DND-41 (cell line): ENCODE measurements around the gene LMBR1L.

Experiments
- ATAC-seq: fragments of 200-7000 bp; cut with Tn5 transposase; 3 replicates; pipeline ENCODE4 v1.9.1; 2021; ENCODE audit warnings: low read depth; ENCODE audit not compliant: insufficient read depth
- DNase-seq: peaks from one replicate; pipeline ENCODE4 v3.0.0-alpha.2; 2020
- H2AFZ ChIP-seq: 2 replicates; pipeline ENCODE4 v1.6.0; 2012; ENCODE audit warnings: low read depth, low read length
- H3K27ac ChIP-seq: 2 replicates; pipeline ENCODE4 v1.5.1; 2012; ENCODE audit warnings: low read length, inconsistent platforms
- H3K27me3 ChIP-seq: fragments of 200-600 bp; sonication (generic); 2 replicates; pipeline ENCODE4 v1.6.0; 2012; ENCODE audit warnings: low read length, mild to moderate bottlenecking, inconsistent platforms; ENCODE audit not compliant: insufficient read depth, poor library complexity
- H3K36me3 ChIP-seq: 2 replicates; pipeline ENCODE4 v1.5.1; 2012; ENCODE audit warnings: low read length, inconsistent platforms; ENCODE audit not compliant: insufficient read depth
- H3K4me1 ChIP-seq: 2 replicates; pipeline ENCODE4 v1.5.1; 2012; ENCODE audit warnings: mild to moderate bottlenecking, low read length; ENCODE audit not compliant: insufficient read depth
- H3K4me2 ChIP-seq: 2 replicates; pipeline ENCODE4 v1.6.0; 2012; ENCODE audit warnings: mild to moderate bottlenecking, moderate library complexity, low read length, inconsistent platforms; ENCODE audit not compliant: insufficient read depth
- H3K4me3 ChIP-seq, 2 experiments: fragments of 200-600 bp in 1 of 2; shearing (Covaris generic) in 1 of 2; 2 replicates each; pipeline ENCODE4 v1.5.1; 2012 to 2016; ENCODE audit warnings: inconsistent platforms in 2 of 2, low read length in 2 of 2, mild to moderate bottlenecking in 2 of 2, low read depth in 1 of 2, moderate library complexity in 1 of 2
- H3K79me2 ChIP-seq: 2 replicates; pipeline ENCODE4 v1.6.0; 2012; ENCODE audit warnings: low read length, inconsistent platforms; ENCODE audit not compliant: insufficient read depth
- H3K9ac ChIP-seq: 2 replicates; pipeline ENCODE4 v1.6.0; 2012; ENCODE audit warnings: low read depth, mild to moderate bottlenecking, inconsistent platforms, low read length, moderate library complexity
- H3K9me3 ChIP-seq: 2 replicates; pipeline ENCODE4 v1.5.1; 2012; ENCODE audit warnings: low read length, moderate library complexity, mild to moderate bottlenecking, inconsistent platforms; ENCODE audit not compliant: insufficient read depth, severe bottlenecking
- H4K20me1 ChIP-seq: 2 replicates; pipeline ENCODE4 v1.6.0; 2012; ENCODE audit warnings: low read length; ENCODE audit not compliant: insufficient read depth
- EZH2 ChIP-seq: IDR thresholded peaks from 3 replicates; pipeline ENCODE4 v1.6.1; 2012; ENCODE audit warnings: borderline replicate concordance, low read depth, mild to moderate bottlenecking, moderate library complexity, low read length, inconsistent platforms; ENCODE audit not compliant: severe bottlenecking
- TF ChIP-seq, protein P1 (sequence below): IDR thresholded peaks from 2 replicates; pipeline ENCODE4 v1.5.1; 2012; ENCODE audit warnings: borderline replicate concordance, low read length, moderate library complexity, mild to moderate bottlenecking; ENCODE audit not compliant: poor library complexity, severe bottlenecking; ENCODE audit errors: extremely low read depth

The LMBR1L gene

DNA sequence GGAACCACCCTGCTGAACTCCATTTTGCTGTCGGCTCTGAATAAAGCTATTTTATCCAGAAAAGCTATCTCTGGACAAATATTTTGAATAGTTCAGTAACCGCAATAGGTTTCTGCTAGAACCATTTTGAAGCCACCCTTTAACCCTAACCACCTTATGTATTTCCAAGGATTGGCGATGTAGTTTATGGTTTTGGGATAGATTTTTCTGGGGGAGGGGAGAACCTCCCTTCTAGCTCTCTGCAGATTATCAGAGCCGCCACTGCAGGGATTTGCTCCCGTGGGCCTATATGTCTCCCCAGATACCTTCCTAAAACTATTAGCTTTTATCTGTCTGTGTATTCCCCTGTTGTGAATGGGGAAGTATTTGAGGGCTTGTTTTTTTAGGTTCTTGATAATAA is 22.4 kb upstream of the LMBR1L start:
- no peak for ATAC-seq
- peak overlapping the region in 1 of 2 experiments; percentile 79; a peak in 2 of 4 replicates for H3K4me3 ChIP-seq
- H3K9ac ChIP-seq, result peak overlapping the region; percentile 99
- H4K20me1 ChIP-seq, result peaks cover 20% of the 10 kb centered on the region
- H3K27ac ChIP-seq, result 0 out of 2 replicates have a peak overlapping the region, but pooled peaks have one; percentile 87
- H3K36me3 ChIP-seq, result peaks cover 28% of the 10 kb centered on the region
- no peaks in the 10 kb centered on the region for H3K9me3 ChIP-seq
- no peak for TF ChIP-seq EZH2
- TF ChIP-seq, protein P1, sequence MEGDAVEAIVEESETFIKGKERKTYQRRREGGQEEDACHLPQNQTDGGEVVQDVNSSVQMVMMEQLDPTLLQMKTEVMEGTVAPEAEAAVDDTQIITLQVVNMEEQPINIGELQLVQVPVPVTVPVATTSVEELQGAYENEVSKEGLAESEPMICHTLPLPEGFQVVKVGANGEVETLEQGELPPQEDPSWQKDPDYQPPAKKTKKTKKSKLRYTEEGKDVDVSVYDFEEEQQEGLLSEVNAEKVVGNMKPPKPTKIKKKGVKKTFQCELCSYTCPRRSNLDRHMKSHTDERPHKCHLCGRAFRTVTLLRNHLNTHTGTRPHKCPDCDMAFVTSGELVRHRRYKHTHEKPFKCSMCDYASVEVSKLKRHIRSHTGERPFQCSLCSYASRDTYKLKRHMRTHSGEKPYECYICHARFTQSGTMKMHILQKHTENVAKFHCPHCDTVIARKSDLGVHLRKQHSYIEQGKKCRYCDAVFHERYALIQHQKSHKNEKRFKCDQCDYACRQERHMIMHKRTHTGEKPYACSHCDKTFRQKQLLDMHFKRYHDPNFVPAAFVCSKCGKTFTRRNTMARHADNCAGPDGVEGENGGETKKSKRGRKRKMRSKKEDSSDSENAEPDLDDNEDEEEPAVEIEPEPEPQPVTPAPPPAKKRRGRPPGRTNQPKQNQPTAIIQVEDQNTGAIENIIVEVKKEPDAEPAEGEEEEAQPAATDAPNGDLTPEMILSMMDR, result no peak
- H3K4me2 ChIP-seq, result peak overlapping the region; percentile 78
- H3K27me3 ChIP-seq, result no peaks in the 10 kb centered on the region
- DNase-seq, result no peak
- H3K4me1 ChIP-seq, result peaks cover 38% of the 10 kb centered on the region
- no peak overlapping the region for H2AFZ ChIP-seq
- H3K79me2 ChIP-seq, result peaks cover 51% of the 10 kb centered on the region

DNA sequence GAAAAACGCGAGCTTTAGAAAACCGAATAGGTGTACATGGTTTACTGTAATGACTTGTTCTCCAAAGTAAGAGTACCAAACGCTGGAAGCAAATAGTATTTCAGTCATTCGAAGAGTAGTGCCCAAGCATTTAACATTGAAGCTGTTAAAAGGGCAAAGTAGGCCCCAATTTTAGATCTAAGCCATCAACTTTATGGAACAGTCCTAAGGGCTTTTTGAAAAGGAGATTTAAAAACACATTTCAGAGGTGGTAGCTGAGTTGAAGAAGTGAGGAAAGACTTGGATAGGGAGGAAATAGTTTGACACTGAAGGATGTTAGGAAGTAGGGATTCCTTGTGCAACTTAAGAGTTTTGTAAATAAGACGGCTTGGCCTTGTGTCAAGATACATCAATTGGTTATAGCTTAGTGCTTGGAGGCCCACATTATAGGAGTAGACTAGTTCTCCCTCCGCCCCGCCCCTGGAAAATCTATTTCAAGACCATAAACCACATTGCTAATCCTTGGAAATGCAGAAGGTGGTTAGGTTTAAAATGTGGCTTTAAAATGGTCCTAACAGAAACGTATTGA is 21.3 kb upstream of the LMBR1L start:
- peak; percentile 52 for DNase-seq
- peak overlapping the region; percentile 87 for H3K27ac ChIP-seq
- peak overlapping the region; percentile 99 for H3K9ac ChIP-seq
- H2AFZ ChIP-seq, result peak overlapping the region; percentile 82
- peak overlapping the region; percentile 39 to 79; a peak in 3 of 4 replicates for H3K4me3 ChIP-seq
- peaks cover 39% of the 10 kb centered on the region for H3K36me3 ChIP-seq
- H3K4me1 ChIP-seq, result peaks cover 38% of the 10 kb centered on the region
- H3K9me3 ChIP-seq, result no peaks in the 10 kb centered on the region
- peaks cover 22% of the 10 kb centered on the region for H4K20me1 ChIP-seq
- H3K4me2 ChIP-seq, result peak overlapping the region; percentile 78
- no peaks in the 10 kb centered on the region for H3K27me3 ChIP-seq
- TF ChIP-seq, protein P1, result no peak
- TF ChIP-seq EZH2, result no peak
- peaks cover 49% of the 10 kb centered on the region for H3K79me2 ChIP-seq
- ATAC-seq, result no peak

DNA sequence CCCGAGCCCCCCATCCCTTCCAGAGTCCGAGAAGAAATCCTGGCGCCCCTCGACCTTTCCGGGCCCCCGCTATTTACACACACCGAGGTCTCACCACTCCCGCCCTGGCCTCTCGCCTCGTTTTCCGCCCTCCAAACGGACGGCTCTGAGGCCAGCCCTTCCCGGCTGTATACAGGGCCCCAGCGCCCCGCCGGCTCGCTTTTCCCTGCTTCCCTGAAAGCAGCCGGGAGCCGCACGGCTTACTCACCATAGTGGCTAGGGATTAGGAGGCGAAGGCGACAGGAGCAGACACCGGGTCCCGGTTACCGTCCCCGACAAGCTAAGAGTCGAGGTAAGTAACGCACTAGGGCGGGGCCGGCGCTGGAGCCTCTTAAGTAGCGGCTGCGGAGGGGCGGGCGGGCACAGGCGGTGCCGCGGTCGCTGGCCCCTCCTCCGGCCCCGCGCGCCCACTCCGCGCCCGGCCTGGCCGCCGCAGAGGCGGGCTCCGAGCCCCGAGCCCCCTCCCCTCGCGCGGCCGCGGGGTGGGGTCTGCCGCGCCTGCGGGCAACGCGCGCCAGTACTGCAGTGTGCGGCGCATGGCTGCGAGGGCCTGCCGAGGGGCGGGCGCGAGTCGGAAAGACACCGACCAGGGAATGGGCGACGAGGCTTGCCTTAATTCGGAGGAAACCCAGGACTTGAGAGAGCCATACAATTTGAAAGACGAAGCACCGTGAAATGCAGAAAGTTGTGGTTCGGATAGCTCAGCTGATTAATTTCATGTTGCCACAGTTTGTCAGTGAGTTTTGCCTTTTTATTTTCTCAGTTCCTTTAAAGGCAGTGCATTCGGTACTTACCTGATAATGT is 20.6 kb upstream of the LMBR1L start, which contains the start of gene TUBA1B:
TSS of gene TUBA1B (minus strand) at position 345 of the 843 bp plus-strand sequence. CDS start at position 250, 95 bp downstream.
- Histone ChIP-seq H3K4me3 (peak within 1 kb of the TSS; percentile 53 to 79; a peak in 3 of 4 replicates), H3K9ac (peak within 1 kb of the TSS; percentile 99), H4K20me1 (peaks cover 24% of the 10 kb centered on the region), H3K27ac (peak within 1 kb of the TSS; percentile 95), H3K27me3 (no peaks in the 10 kb centered on the region), H3K4me2 (peak within 1 kb of the TSS; percentile 80), H3K79me2 (peaks cover 49% of the 10 kb centered on the region), H3K9me3 (no peaks in the 10 kb centered on the region), H3K36me3 (peaks cover 39% of the 10 kb centered on the region), H3K4me1 (peaks cover 38% of the 10 kb centered on the region), H2AFZ (peak within 1 kb of the TSS; percentile 82)
- TF ChIP-seq EZH2, result no peak
- ATAC-seq (peak; percentile 76), DNase-seq (peak; percentile 91)
